Measurements from ENCODE around the gene RSL24D1.

RSL24D1 gene

GRCh38 chr15:55230953-55231352 is 34.2 kb upstream of the RSL24D1 start:
- H3K4me3 ChIP-seq (ENCODE audit: low read length), result no peak overlapping the region
- no peak for DNase-seq (ENCODE audit: low read depth)
- TF ChIP-seq CTCF (conservative IDR thresholded peaks at IDR 0.05; ENCODE audit: low read length), result no peak

- TF ChIP-seq CTCF (conservative IDR thresholded peaks at IDR 0.05; ENCODE audit: low read length), result no peak
- DNase-seq (ENCODE audit: low read depth), result peak; percentile 34
- no peak overlapping the region for H3K4me3 ChIP-seq (ENCODE audit: low read length)
Measured at GRCh38 chr15:55230051-55230670, 33.4 kb upstream of the RSL24D1 start.

GRCh38 chr15:55226127-55226526 is 29.4 kb upstream of the RSL24D1 start:
- H3K4me3 ChIP-seq (ENCODE audit: low read length), result no peak overlapping the region
- DNase-seq (ENCODE audit: low read depth), result no peak
- TF ChIP-seq CTCF (conservative IDR thresholded peaks at IDR 0.05; ENCODE audit: low read length), result no peak

GRCh38 chr15:55224892-55225291 is 28.2 kb upstream of the RSL24D1 start:
- H3K4me3 ChIP-seq (ENCODE audit: low read length), result no peak overlapping the region
- DNase-seq (ENCODE audit: low read depth), result no peak
- no peak for TF ChIP-seq CTCF (conservative IDR thresholded peaks at IDR 0.05; ENCODE audit: low read length)

GRCh38 chr15:55222588-55222987 is 25.8 kb upstream of the RSL24D1 start:
- no peak for DNase-seq (ENCODE audit: low read depth)
- no peak overlapping the region for H3K4me3 ChIP-seq (ENCODE audit: low read length)
- no peak for TF ChIP-seq CTCF (conservative IDR thresholded peaks at IDR 0.05; ENCODE audit: low read length)

DNA sequence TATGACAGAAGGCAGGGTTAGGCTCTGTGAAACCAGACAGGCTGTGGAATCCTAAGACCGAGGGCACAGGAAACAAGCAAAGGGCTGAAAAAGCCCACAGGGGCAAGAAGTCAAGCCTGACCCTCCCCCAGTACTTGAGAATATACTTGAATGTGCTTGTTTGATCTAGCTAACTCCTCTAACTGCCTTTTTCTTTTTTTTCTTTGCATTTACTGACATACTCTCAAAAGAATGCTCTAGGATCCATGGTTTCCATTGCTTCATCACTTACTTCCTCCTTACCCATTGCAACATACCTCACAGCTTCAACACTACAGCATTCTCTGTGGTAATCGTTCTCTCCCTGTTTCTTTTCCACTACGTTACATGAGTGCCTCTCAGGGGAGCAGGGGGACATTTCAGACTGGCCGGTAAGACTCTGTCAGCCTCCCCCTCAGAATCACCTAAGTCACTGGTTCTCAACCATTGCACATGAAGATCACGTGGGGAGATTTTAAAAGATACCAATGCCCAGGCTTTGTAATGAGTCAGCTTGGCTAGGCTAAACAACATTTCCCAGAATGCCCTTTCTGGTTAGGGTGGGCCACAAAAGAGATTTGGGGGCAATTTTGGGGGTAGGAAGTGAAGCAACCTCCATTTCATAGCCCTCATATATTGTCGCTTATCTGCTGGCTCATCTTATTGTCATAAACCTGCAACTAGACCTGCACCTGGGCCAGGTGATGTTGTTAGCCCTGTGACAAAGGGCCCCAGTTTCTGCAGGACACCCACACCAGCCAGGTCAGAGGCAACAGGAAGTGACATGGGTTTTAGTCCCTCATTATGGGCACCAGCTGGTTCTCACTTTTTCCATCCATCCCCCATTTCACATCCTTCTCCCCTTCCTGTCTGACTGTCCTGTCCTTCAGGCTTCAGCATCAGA is 24.6 kb upstream of the RSL24D1 start:
- DNase-seq (ENCODE audit: low read depth), result peak; percentile 96
- H3K4me3 ChIP-seq (ENCODE audit: low read length), result no peak overlapping the region
- TF ChIP-seq CTCF (conservative IDR thresholded peaks at IDR 0.05; ENCODE audit: low read length), result no peak

DNA sequence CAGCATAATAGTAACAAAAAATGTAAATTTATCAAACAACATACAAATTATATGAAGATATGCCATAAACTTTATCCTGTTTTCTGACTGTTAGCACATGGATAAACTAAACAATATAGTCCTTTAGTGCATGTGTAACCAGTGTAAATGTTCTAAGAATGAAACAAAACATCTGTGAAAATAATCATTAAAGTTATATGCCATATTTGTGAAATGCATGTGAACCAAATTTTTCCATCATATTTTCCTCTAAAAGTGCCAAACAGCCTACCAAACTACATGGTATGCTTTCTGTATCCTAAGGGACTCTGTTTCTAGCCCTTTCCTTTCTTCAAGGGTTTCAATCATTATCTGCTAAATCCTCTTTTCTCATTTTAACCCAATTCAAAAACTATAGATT is 23.9 kb upstream of the RSL24D1 start:
- no peak for TF ChIP-seq CTCF (conservative IDR thresholded peaks at IDR 0.05; ENCODE audit: low read length)
- DNase-seq (ENCODE audit: low read depth), result no peak
- no peak overlapping the region for H3K4me3 ChIP-seq (ENCODE audit: low read length)

Data from AG10803 (cell line).